Measurements from ENCODE around the gene RMND5A. TPM values are rescaled to one million over a fixed set of nuclear protein-coding genes. Genes with fewer than 3 reads are reported as not detected.

Gene RMND5A
- total and polyA plus RNA-seq, 2 donors from 2014 or later, result 13.9 to 33.6 TPM

DNA sequence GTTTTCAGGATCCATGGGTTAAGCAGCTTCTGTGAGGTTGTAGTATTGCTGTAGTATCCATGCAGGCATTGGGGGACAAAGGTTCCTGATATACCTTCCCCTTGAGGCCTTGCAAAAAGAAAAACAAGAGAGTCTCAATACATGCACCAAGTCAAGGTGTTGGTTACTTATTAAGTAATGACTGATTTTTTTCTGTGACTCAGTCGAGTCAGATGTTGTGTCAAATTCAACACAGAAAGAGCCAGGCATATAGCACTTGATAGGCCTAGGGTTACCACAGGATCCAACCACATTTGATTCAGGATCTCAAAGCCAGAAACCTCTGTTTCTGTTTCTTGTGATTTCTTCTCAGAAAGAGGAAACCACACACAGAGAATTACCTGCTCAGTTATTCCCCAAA, 95.5 kb downstream of the RMND5A start:
- Histone ChIP-seq H3K36me3 (ENCODE audit: control insufficient read depth in 2 of 3, insufficient read depth in 3 of 3, low read length in 3 of 3) (no peaks in the 10 kb centered on the region), H3K4me3 (ENCODE audit: low read length in 3 of 3) (no peak overlapping the region), H3K9me3 (ENCODE audit: control insufficient read depth in 2 of 3, insufficient read depth in 1 of 3, low read length in 3 of 3) (no peaks in the 10 kb centered on the region), H3K27ac (ENCODE audit: low read depth in 2 of 2, low read length in 2 of 2) (no peak overlapping the region), H3K27me3 (ENCODE audit: control insufficient read depth, insufficient read depth, low read length) (no peaks in the 10 kb centered on the region), H3K9ac (ENCODE audit: low read length in 3 of 3) (no peak overlapping the region), H3K4me1 (ENCODE audit: control insufficient read depth in 2 of 3, insufficient read depth in 2 of 3, low read depth in 1 of 3, low read length in 3 of 3) (no peaks in the 10 kb centered on the region)
- intact Hi-C loops (cut with DNase I), result no loop called here
- FAIRE-seq, result no peak
- no peak for DNase-seq
- no peak for TF ChIP-seq CTCF (IDR thresholded peaks at IDR 0.05; ENCODE audit: borderline replicate concordance, extremely low read depth, insufficient read depth)

DNA sequence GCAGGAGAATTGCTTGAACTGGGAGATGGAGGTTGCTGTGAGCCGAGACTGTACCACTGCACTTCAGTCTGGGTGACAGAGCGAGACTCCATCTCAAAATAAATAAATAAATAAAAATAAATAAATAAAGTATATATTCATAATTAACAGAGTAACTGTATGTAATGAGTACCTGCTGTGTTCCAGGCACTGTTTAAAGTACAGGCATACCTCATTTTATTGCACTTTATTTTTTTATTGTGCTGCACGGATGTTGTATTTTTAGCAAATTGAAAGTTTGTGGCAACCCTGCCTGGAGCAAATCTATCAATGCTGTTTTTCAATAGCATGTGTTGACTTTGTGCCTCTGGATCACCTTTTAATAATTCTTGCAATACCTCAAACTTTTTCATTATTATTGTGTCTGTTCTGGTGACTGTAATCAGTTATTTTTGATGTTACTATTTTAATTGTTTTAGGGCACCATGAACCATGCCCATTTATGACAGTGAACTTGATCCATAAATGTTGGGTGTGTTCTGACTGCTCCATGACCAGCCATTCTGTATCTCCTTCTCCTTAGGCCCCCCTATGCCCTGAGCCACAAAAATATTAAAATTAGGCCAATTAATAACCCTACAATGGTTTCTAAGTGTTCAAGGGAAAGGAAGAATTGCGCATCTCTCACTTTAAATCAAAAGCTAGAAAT, 98.2 kb downstream of the RMND5A start:
- Histone ChIP-seq H3K27ac (ENCODE audit: low read depth in 2 of 2, low read length in 2 of 2) (no peak overlapping the region), H3K27me3 (ENCODE audit: control insufficient read depth, insufficient read depth, low read length) (no peaks in the 10 kb centered on the region), H3K9me3 (ENCODE audit: control insufficient read depth in 2 of 3, insufficient read depth in 1 of 3, low read length in 3 of 3) (peaks cover 0 to 4% (median 0%) of the 10 kb centered on the region in 3 donors), H3K9ac (ENCODE audit: low read length in 3 of 3) (no peak overlapping the region), H3K4me3 (ENCODE audit: low read length in 3 of 3) (no peak overlapping the region), H3K4me1 (ENCODE audit: control insufficient read depth in 2 of 3, insufficient read depth in 2 of 3, low read depth in 1 of 3, low read length in 3 of 3) (no peaks in the 10 kb centered on the region), H3K36me3 (ENCODE audit: control insufficient read depth in 2 of 3, insufficient read depth in 3 of 3, low read length in 3 of 3) (no peaks in the 10 kb centered on the region)
- FAIRE-seq, result no peak
- DNase-seq, result no peak
- intact Hi-C loops (cut with DNase I), result no loop called here
- no peak for TF ChIP-seq CTCF (IDR thresholded peaks at IDR 0.05; ENCODE audit: borderline replicate concordance, extremely low read depth, insufficient read depth)

DNA sequence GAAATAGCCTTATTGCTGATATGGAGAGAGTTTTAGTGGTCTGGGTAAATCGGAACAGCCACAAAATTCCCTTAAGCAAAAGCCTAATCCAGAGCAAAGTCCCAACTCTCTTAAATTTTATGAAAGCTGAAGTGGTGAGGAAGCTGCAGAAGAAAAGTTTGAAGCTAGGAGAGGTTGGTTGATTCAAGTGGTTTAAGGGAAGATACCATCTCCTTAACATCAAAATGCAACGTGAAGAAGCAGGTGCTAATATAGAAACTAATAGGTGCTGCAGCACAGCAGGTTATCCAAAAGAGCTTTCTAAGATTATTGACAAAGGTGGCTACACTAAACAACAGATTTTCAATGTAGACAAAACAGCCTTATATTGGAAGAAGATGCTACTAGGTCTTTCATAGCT, 98.9 kb downstream of the RMND5A start:
- Histone ChIP-seq H3K27ac (ENCODE audit: low read depth in 2 of 2, low read length in 2 of 2) (no peak overlapping the region), H3K36me3 (ENCODE audit: control insufficient read depth in 2 of 3, insufficient read depth in 3 of 3, low read length in 3 of 3) (no peaks in the 10 kb centered on the region), H3K27me3 (ENCODE audit: control insufficient read depth, insufficient read depth, low read length) (no peaks in the 10 kb centered on the region), H3K9ac (ENCODE audit: low read length in 3 of 3) (no peak overlapping the region), H3K9me3 (ENCODE audit: control insufficient read depth in 2 of 3, insufficient read depth in 1 of 3, low read length in 3 of 3) (peaks cover 0 to 4% (median 0%) of the 10 kb centered on the region in 3 donors), H3K4me3 (ENCODE audit: low read length in 3 of 3) (no peak overlapping the region), H3K4me1 (ENCODE audit: control insufficient read depth in 2 of 3, insufficient read depth in 2 of 3, low read depth in 1 of 3, low read length in 3 of 3) (no peaks in the 10 kb centered on the region)
- FAIRE-seq (no peak), DNase-seq (no peak)
- intact Hi-C loops (cut with DNase I), result no loop called here
- no peak for TF ChIP-seq CTCF (IDR thresholded peaks at IDR 0.05; ENCODE audit: borderline replicate concordance, extremely low read depth, insufficient read depth)

GRCh38 chr2:86821306-86821705, 101.2 kb downstream of the RMND5A start:
- Histone ChIP-seq H3K9ac (ENCODE audit: low read length in 3 of 3) (no peak overlapping the region), H3K9me3 (ENCODE audit: control insufficient read depth in 2 of 3, insufficient read depth in 1 of 3, low read length in 3 of 3) (peaks cover 0 to 4% (median 0%) of the 10 kb centered on the region in 3 donors), H3K36me3 (ENCODE audit: control insufficient read depth in 2 of 3, insufficient read depth in 3 of 3, low read length in 3 of 3) (no peaks in the 10 kb centered on the region), H3K4me1 (ENCODE audit: control insufficient read depth in 2 of 3, insufficient read depth in 2 of 3, low read depth in 1 of 3, low read length in 3 of 3) (no peaks in the 10 kb centered on the region), H3K4me3 (ENCODE audit: low read length in 3 of 3) (no peak overlapping the region), H3K27ac (ENCODE audit: low read depth in 2 of 2, low read length in 2 of 2) (no peak overlapping the region), H3K27me3 (ENCODE audit: control insufficient read depth, insufficient read depth, low read length) (no peaks in the 10 kb centered on the region)
- intact Hi-C loops (cut with DNase I), result no loop called here
- TF ChIP-seq CTCF (IDR thresholded peaks at IDR 0.05; ENCODE audit: borderline replicate concordance, extremely low read depth, insufficient read depth), result no peak
- DNase-seq (no peak), FAIRE-seq (no peak)
